Coronary artery (tissue), 2 donors: ENCODE results near the gene EEFSEC.

Experiments
- DNase-seq: peaks from one replicate; pipeline ENCODE4 v3.0.0-alpha.2; 2017; ENCODE audit warnings: low spot score
- H3K27ac ChIP-seq, 2 donors: fragments of 200-600 bp; sonication (generic); one replicate each; pipeline ENCODE4 v1.5.1; 2016 to 2019
- H3K4me3 ChIP-seq: fragments of 200-600 bp; sonication (generic); 2 replicates; pipeline ENCODE4 v1.5.1; 2016; ENCODE audit warnings: mild to moderate bottlenecking, moderate library complexity
- CTCF ChIP-seq: fragments of 200-600 bp; sonication (generic); IDR thresholded peaks from one replicate; pipeline ENCODE4 v1.5.1; 2019; ENCODE audit warnings: antibody characterized with exemption

EEFSEC gene

GRCh38 chr3:128405554-128406277, 252.4 kb downstream of the EEFSEC start:
- no peak for TF ChIP-seq CTCF
- no peak for DNase-seq
- no peak overlapping the region for H3K4me3 ChIP-seq
- H3K27ac ChIP-seq = no peak overlapping the region

- TF ChIP-seq CTCF = no peak
- no peak for DNase-seq
- H3K27ac ChIP-seq = no peak overlapping the region
- H3K4me3 ChIP-seq = no peak overlapping the region
Measured at GRCh38 chr3:128407247-128407646, 254.0 kb downstream of the EEFSEC start.

- TF ChIP-seq CTCF = no peak
- no peak for DNase-seq
- H3K4me3 ChIP-seq = no peak overlapping the region
- no peak overlapping the region for H3K27ac ChIP-seq
Measured at GRCh38 chr3:128408012-128408692, 254.9 kb downstream of the EEFSEC start.

GRCh38 chr3:128408693-128409623, 255.7 kb downstream of the EEFSEC start:
- DNase-seq = no peak
- no peak for TF ChIP-seq CTCF
- H3K4me3 ChIP-seq = no peak overlapping the region
- H3K27ac ChIP-seq = no peak overlapping the region

- Histone ChIP-seq H3K4me3 (no peak overlapping the region), H3K27ac (no peak overlapping the region)
- no peak for TF ChIP-seq CTCF
- no peak for DNase-seq
Measured at GRCh38 chr3:128409624-128410581, 256.6 kb downstream of the EEFSEC start.
